ENCODE data around the gene SEMA3A. TPM values are rescaled to one million over a fixed set of nuclear protein-coding genes. Genes with fewer than 3 reads are reported as not detected.
A peak's percentile ranks its signal among the peaks of the same experiment; 100 is the strongest.

Gene SEMA3A
- total RNA-seq, 1 donor from 2014 or later = 134 TPM

DNA sequence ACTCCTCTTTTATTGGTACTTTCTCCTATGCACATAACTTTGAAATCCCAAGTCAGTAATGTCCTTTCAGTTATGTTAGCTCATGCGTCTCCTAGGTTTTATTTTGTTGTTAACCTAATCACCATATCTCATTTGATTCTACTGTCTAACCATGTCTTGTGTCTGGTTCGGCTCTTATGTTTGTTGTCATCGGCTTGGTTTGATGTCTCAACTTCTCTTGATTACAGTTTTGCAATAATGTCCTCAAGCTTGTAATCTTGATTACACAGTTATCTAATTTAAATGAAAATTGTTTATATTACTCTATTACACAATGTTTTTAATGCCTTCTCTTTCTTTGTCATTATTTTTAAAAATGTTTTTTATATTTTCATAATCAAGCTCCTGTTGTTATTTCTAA, 35.9 kb upstream of the SEMA3A start:
- TF ChIP-seq EZH2 (IDR thresholded peaks at IDR 0.05) (no peak), EZH2phosphoT487 (IDR thresholded peaks at IDR 0.05) (no peak)
- TF ChIP-seq, protein P1, sequence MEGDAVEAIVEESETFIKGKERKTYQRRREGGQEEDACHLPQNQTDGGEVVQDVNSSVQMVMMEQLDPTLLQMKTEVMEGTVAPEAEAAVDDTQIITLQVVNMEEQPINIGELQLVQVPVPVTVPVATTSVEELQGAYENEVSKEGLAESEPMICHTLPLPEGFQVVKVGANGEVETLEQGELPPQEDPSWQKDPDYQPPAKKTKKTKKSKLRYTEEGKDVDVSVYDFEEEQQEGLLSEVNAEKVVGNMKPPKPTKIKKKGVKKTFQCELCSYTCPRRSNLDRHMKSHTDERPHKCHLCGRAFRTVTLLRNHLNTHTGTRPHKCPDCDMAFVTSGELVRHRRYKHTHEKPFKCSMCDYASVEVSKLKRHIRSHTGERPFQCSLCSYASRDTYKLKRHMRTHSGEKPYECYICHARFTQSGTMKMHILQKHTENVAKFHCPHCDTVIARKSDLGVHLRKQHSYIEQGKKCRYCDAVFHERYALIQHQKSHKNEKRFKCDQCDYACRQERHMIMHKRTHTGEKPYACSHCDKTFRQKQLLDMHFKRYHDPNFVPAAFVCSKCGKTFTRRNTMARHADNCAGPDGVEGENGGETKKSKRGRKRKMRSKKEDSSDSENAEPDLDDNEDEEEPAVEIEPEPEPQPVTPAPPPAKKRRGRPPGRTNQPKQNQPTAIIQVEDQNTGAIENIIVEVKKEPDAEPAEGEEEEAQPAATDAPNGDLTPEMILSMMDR (IDR thresholded peaks at IDR 0.05) = no peak
- Histone ChIP-seq H3K36me3 (no peaks in the 10 kb centered on the region), H3K27ac (no peak overlapping the region), H3K79me2 (ENCODE audit: low read depth) (no peaks in the 10 kb centered on the region), H3K4me1 (peaks cover 44% of the 10 kb centered on the region), H3F3A (ENCODE audit: low read depth) (peaks cover 21% of the 10 kb centered on the region), H2AFZ (replicated peaks) (no peak overlapping the region), H3K4me2 (no peak overlapping the region), H3K9me3 (ENCODE audit: low read depth) (no peaks in the 10 kb centered on the region), H3K27me3 (no peaks in the 10 kb centered on the region), H3K4me3 (no peak overlapping the region), H3K9ac (no peak overlapping the region), H4K20me1 (ENCODE audit: low read depth) (no peaks in the 10 kb centered on the region)
- Mint-ChIP-seq H3K27me3 (ENCODE audit: insufficient read depth, low read depth) (peaks cover 4% of the 10 kb centered on the region), H3K9me3 (peaks cover 2% of the 10 kb centered on the region), H3K4me1 (peaks cover 35% of the 10 kb centered on the region), H3K36me3 (no peaks in the 10 kb centered on the region), H3K4me3 (no peak overlapping the region), H3K27ac (no peak overlapping the region)
- no peak for DNase-seq (ENCODE audit: low spot score)

DNA sequence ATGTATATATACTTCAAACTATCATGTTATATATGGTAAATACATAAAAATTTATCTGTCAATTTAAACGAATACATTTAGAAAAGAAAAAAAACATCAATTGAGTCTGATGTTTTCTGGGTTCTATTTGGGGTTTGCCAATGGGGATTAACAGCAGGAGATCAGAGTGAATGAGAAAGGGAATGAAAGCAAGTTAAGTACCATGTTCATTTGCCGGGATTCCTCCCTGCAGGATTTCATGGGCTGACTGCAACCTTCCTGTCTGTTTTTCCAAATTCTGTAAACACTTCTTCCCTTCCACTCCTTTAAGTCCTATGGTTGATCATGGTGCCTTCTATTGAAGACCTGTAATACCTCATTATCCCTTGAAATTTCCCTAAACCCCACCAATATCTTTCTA, 33.9 kb upstream of the SEMA3A start:
- H3K27ac Mint-ChIP-seq = no peak overlapping the region
- Histone ChIP-seq H3K27ac (peak overlapping the region; percentile 78), H3K9me3 (ENCODE audit: low read depth) (no peaks in the 10 kb centered on the region), H3K4me1 (peaks cover 48% of the 10 kb centered on the region), H2AFZ (replicated peaks) (no peak overlapping the region), H3K9ac (no peak overlapping the region), H3K27me3 (no peaks in the 10 kb centered on the region), H3F3A (ENCODE audit: low read depth) (peaks cover 21% of the 10 kb centered on the region), H4K20me1 (ENCODE audit: low read depth) (no peaks in the 10 kb centered on the region), H3K4me3 (peak overlapping the region; percentile 6), H3K4me2 (peak overlapping the region; percentile 65), H3K79me2 (ENCODE audit: low read depth) (no peaks in the 10 kb centered on the region), H3K36me3 (no peaks in the 10 kb centered on the region)
- no peaks in the 10 kb centered on the region for H3K36me3 Mint-ChIP-seq
- TF ChIP-seq EZH2 (IDR thresholded peaks at IDR 0.05) = no peak
- TF ChIP-seq EZH2phosphoT487 (IDR thresholded peaks at IDR 0.05) = peak; percentile 56
- H3K4me3 Mint-ChIP-seq = no peak overlapping the region
- DNase-seq (ENCODE audit: low spot score) = peak; percentile 78
- H3K27me3 Mint-ChIP-seq (ENCODE audit: insufficient read depth, low read depth) = peaks cover 4% of the 10 kb centered on the region
- peaks cover 2% of the 10 kb centered on the region for H3K9me3 Mint-ChIP-seq
- H3K4me1 Mint-ChIP-seq = peaks cover 35% of the 10 kb centered on the region

DNA sequence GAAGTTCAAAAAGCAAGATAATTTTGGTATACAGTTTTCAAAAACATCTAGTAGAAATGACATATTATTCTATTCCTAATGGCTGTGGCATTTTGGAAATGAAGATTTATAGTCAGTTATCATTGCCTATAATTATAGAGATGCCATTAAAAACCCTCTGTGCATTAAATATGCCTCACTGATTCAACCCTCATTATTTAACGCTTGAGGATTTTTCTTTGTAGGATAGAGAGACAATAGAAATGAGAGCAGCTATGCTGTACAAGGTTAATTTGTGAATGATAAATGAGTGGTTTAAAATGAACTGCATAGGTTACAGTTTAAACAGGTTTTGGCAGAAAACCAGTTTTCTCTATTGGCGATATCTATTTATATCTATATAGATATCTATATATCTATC, 32.2 kb upstream of the SEMA3A start:
- no peak for TF ChIP-seq EZH2 (IDR thresholded peaks at IDR 0.05)
- TF ChIP-seq, protein P1 (IDR thresholded peaks at IDR 0.05) = no peak
- no peak for TF ChIP-seq EZH2phosphoT487 (IDR thresholded peaks at IDR 0.05)
- H3K4me3 ChIP-seq = no peak overlapping the region
- no peaks in the 10 kb centered on the region for H4K20me1 ChIP-seq (ENCODE audit: low read depth)
- no peaks in the 10 kb centered on the region for H3K27me3 ChIP-seq
- no peak overlapping the region for H2AFZ ChIP-seq (replicated peaks)
- H3K27ac ChIP-seq = no peak overlapping the region
- H3K36me3 ChIP-seq = no peaks in the 10 kb centered on the region
- peaks cover 2% of the 10 kb centered on the region for H3K27me3 Mint-ChIP-seq (ENCODE audit: insufficient read depth, low read depth)
- H3K9me3 ChIP-seq (ENCODE audit: low read depth) = no peaks in the 10 kb centered on the region
- no peak overlapping the region for H3K4me3 Mint-ChIP-seq
- no peaks in the 10 kb centered on the region for H3K36me3 Mint-ChIP-seq
- H3F3A ChIP-seq (ENCODE audit: low read depth) = peaks cover 21% of the 10 kb centered on the region
- no peak overlapping the region for H3K9ac ChIP-seq
- peaks cover 2% of the 10 kb centered on the region for H3K9me3 Mint-ChIP-seq
- H3K27ac Mint-ChIP-seq = no peak overlapping the region
- H3K4me2 ChIP-seq = no peak overlapping the region
- peaks cover 48% of the 10 kb centered on the region for H3K4me1 ChIP-seq
- no peak for DNase-seq (ENCODE audit: low spot score)
- peaks cover 34% of the 10 kb centered on the region for H3K4me1 Mint-ChIP-seq
- H3K79me2 ChIP-seq (ENCODE audit: low read depth) = no peaks in the 10 kb centered on the region

DNA sequence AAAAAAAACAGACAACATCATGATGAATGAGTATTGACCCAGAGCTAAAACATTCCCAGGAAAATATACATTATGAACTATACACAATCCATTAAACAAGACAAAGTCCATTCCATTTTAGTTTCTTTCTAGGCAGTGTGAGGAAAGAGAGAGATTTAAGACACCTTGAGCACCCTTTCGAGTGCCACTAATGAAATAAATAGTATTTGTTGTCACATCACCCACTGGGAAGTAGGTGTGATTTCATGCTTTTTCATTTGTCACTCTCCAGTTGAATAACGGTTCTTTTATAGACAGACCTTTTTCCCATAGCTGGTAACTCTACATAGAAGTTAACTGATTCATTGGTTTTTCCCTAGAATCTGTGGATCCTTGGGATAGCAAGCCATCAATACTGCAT, 29.9 kb upstream of the SEMA3A start:
- Histone ChIP-seq H3K4me1 (peaks cover 37% of the 10 kb centered on the region), H3K27ac (no peak overlapping the region), H4K20me1 (ENCODE audit: low read depth) (no peaks in the 10 kb centered on the region), H3K27me3 (no peaks in the 10 kb centered on the region), H3K9me3 (ENCODE audit: low read depth) (no peaks in the 10 kb centered on the region), H3K79me2 (ENCODE audit: low read depth) (no peaks in the 10 kb centered on the region), H3K9ac (no peak overlapping the region), H2AFZ (replicated peaks) (no peak overlapping the region), H3K36me3 (no peaks in the 10 kb centered on the region), H3K4me3 (no peak overlapping the region), H3F3A (ENCODE audit: low read depth) (peaks cover 21% of the 10 kb centered on the region), H3K4me2 (no peak overlapping the region)
- TF ChIP-seq EZH2 (IDR thresholded peaks at IDR 0.05) = no peak
- TF ChIP-seq EZH2phosphoT487 (IDR thresholded peaks at IDR 0.05) = no peak
- TF ChIP-seq, protein P1 (IDR thresholded peaks at IDR 0.05) = no peak
- Mint-ChIP-seq H3K9me3 (peaks cover 18% of the 10 kb centered on the region), H3K36me3 (peaks cover 5% of the 10 kb centered on the region), H3K27ac (no peak overlapping the region), H3K27me3 (ENCODE audit: insufficient read depth, low read depth) (peaks cover 2% of the 10 kb centered on the region), H3K4me1 (peaks cover 18% of the 10 kb centered on the region), H3K4me3 (no peak overlapping the region)
- no peak for DNase-seq (ENCODE audit: low spot score)
